GM12878 (cell line): ENCODE results near the gene COL19A1. TPM values are rescaled to one million over a fixed set of nuclear protein-coding genes. Genes with fewer than 3 reads are reported as not detected.
A peak's percentile ranks its signal among the peaks of the same experiment; 100 is the strongest.
"Not testable (repeated sequence)": the region's sequence is repeated elsewhere in the genome, so short reads cannot be mapped to it uniquely, and the experiment has no call there.

Source experiments
- ATAC-seq: fragments of 200-7000 bp; cut with Tn5 transposase; 3 replicates; pipeline ENCODE4 v1.9.1; 2020; ENCODE audit warnings: mild to moderate bottlenecking, moderate library complexity
- BruUV-seq: library from RNA; stranded (reverse); fragments of 400-500 nt; replicated peaks from 2 replicates; lab custom pipeline; 2021; lab: Mats Ljungman, UMichigan
- CTCF ChIA-PET: fragments of 300-600 bp; sonication (Branson Sonifier 250); formaldehyde crosslinking; extraction: SDS; loops from one replicate; lab custom pipeline; 2021; ENCODE audit warnings: inconsistent platforms; lab: Yijun Ruan, JAX
- POLR2A ChIA-PET: fragments of 350-600 bp; formaldehyde crosslinking; extraction: SDS; loops from one replicate; lab custom pipeline; 2021; ENCODE audit warnings: inconsistent platforms; lab: Charles Lee
- RAD21 ChIA-PET: fragments of 300-600 bp; sonication (Branson Sonifier 250); formaldehyde crosslinking; loops from one replicate; lab custom pipeline; 2023; ENCODE audit warnings: antibody characterized with exemption; ENCODE audit not compliant: unreplicated experiment; lab: Charles Lee
- SMC1A ChIA-PET: fragments of 300-600 bp; sonication (Branson Sonifier 250); formaldehyde crosslinking; loops from one replicate; lab custom pipeline; 2023; ENCODE audit not compliant: unreplicated experiment, uncharacterized antibody; lab: Charles Lee
- DNase-seq: peaks from one replicate; pipeline ENCODE4 v3.0.0-alpha.2; 2011; ENCODE audit warnings: low read depth, low spot score
- FAIRE-seq: peaks from 3 replicates; lab custom pipeline; 2011; peaks lifted over from hg19 to GRCh38; lab: Jason Lieb, UNC
- H2AFZ ChIP-seq: 2 replicates; pipeline ENCODE4 v1.6.0; 2011; ENCODE audit warnings: low read depth, low read length, control low read depth; ENCODE audit not compliant: control insufficient read depth
- H3K27ac ChIP-seq: 2 replicates; pipeline ENCODE4 v1.5.1; 2011; ENCODE audit warnings: control low read depth; ENCODE audit not compliant: control insufficient read depth, insufficient read depth
- H3K27me3 ChIP-seq, 2 experiments: replicated peaks in 1 of 2; 2 replicates each; pipeline versions ENCODE4 v1.6.0 to v1.6.1; 2011; ENCODE audit warnings: low read length in 1 of 2; ENCODE audit not compliant: control insufficient read depth in 2 of 2, insufficient read depth in 2 of 2
- H3K36me3 ChIP-seq, 2 experiments: 2 replicates each; pipeline ENCODE4 v1.5.1; 2011; ENCODE audit warnings: low read length in 1 of 2; ENCODE audit not compliant: control insufficient read depth in 2 of 2, insufficient read depth in 2 of 2
- H3K4me1 ChIP-seq: 2 replicates; pipeline ENCODE4 v1.6.1; 2011; ENCODE audit warnings: mild to moderate bottlenecking, low read length, moderate library complexity, mixed read lengths; ENCODE audit not compliant: control insufficient read depth, insufficient read depth
- H3K4me2 ChIP-seq: 2 replicates; pipeline ENCODE4 v1.6.0; 2011; ENCODE audit warnings: control low read depth; ENCODE audit not compliant: control insufficient read depth, insufficient read depth
- H3K4me3 ChIP-seq: fragments of 200-600 bp; sonication (generic); 2 replicates; pipeline ENCODE4 v1.5.1; 2016
- H3K79me2 ChIP-seq: 2 replicates; pipeline ENCODE4 v1.6.0; 2011; ENCODE audit warnings: low read length; ENCODE audit not compliant: control insufficient read depth, insufficient read depth
- H3K9ac ChIP-seq: 2 replicates; pipeline ENCODE4 v1.8.0; 2011; ENCODE audit warnings: low read length, control low read depth, mixed read lengths; ENCODE audit not compliant: control insufficient read depth, insufficient read depth
- H3K9me3 ChIP-seq: replicated peaks from 3 replicates; pipeline ENCODE4 v1.5.1; 2011; ENCODE audit warnings: mild to moderate bottlenecking, low read length; ENCODE audit not compliant: control insufficient read depth, insufficient read depth
- H4K20me1 ChIP-seq: 2 replicates; pipeline ENCODE4 v1.6.0; 2011; ENCODE audit not compliant: control insufficient read depth, insufficient read depth
- ATF7 ChIP-seq: fragments of 450-650 bp; IDR thresholded peaks from 2 replicates; pipeline ENCODE4 v1.6.1; 2016; ENCODE audit warnings: low read depth, mild to moderate bottlenecking
- BACH1 ChIP-seq: fragments of 450-650 bp; IDR thresholded peaks from 2 replicates; pipeline ENCODE4 v1.6.1; 2017; ENCODE audit warnings: mild to moderate bottlenecking, borderline replicate concordance
- DPF2 ChIP-seq: fragments of 450-650 bp; IDR thresholded peaks from 2 replicates; pipeline ENCODE4 v1.6.1; 2017; ENCODE audit warnings: mild to moderate bottlenecking
- IKZF2 ChIP-seq, 2 experiments: fragments of 450-650 bp; IDR thresholded peaks; 2 replicates each; pipeline ENCODE4 v1.6.1; 2017; ENCODE audit warnings: mild to moderate bottlenecking in 2 of 2, moderate library complexity in 2 of 2
- MTA2 ChIP-seq: fragments of 450-650 bp; IDR thresholded peaks from 2 replicates; pipeline ENCODE4 v1.6.1; 2016; ENCODE audit warnings: low read depth, mild to moderate bottlenecking, moderate library complexity
- NFIC ChIP-seq: IDR thresholded peaks from 2 replicates; pipeline ENCODE4 v1.6.1; 2012; ENCODE audit warnings: low read depth, mild to moderate bottlenecking, inconsistent platforms, low read length, moderate library complexity
- NR2C1 ChIP-seq: fragments of 450-650 bp; IDR thresholded peaks from 2 replicates; pipeline ENCODE4 v1.6.1; 2017; ENCODE audit warnings: antibody characterized with exemption, mild to moderate bottlenecking, moderate library complexity
- NR2F1 ChIP-seq: fragments of 450-650 bp; conservative IDR thresholded peaks from 2 replicates; pipeline ENCODE4 v1.6.1; 2017; ENCODE audit warnings: mild to moderate bottlenecking
- POU2F2 ChIP-seq: IDR thresholded peaks from 3 replicates; pipeline ENCODE4 v1.6.1; 2011; ENCODE audit warnings: low read depth, mild to moderate bottlenecking, low read length, borderline replicate concordance
- RBBP5 ChIP-seq: fragments of 200-600 bp; sonication (generic); conservative IDR thresholded peaks from 2 replicates; pipeline ENCODE4 v1.6.1; 2016
- RUNX3 ChIP-seq: IDR thresholded peaks from 2 replicates; pipeline ENCODE4 v1.6.1; 2012; ENCODE audit warnings: low read length, inconsistent platforms
- STAT3 ChIP-seq: IDR thresholded peaks from 2 replicates; pipeline ENCODE4 v1.6.1; 2011; ENCODE audit warnings: low read depth, low read length, improper control_type of control experiment
- TAF1 ChIP-seq: IDR thresholded peaks from 2 replicates; pipeline ENCODE4 v1.6.1; 2011; ENCODE audit warnings: mild to moderate bottlenecking, low read depth, low read length, borderline replicate concordance
- TARDBP ChIP-seq: IDR thresholded peaks from 2 replicates; pipeline ENCODE4 v1.6.1; 2016; ENCODE audit warnings: borderline replicate concordance
- YY1 ChIP-seq: IDR thresholded peaks from 2 replicates; pipeline ENCODE4 v1.6.1; 2011; ENCODE audit warnings: low read depth, mild to moderate bottlenecking, low read length
- ZNF217 ChIP-seq: fragments of 450-650 bp; IDR thresholded peaks from 2 replicates; pipeline ENCODE4 v1.6.1; 2017; ENCODE audit warnings: antibody characterized with exemption, mild to moderate bottlenecking
- WGBS: methylation state at CpG from one replicate; pipeline ENCODE4 v1.1.6; 2016; ENCODE audit warnings: low lambda C conversion rate; ENCODE audit not compliant: insufficient replicate concordance, insufficient coverage; ENCODE audit errors: missing lambda C conversion rate; 5-methylcytosine and 5-hydroxymethylcytosine counted together
- in situ Hi-C: fragments of 300-500 bp; cut with MboI; formaldehyde crosslinking; loops from 9 replicates; pipeline ENCODE4 v1.14.3; 2018; ENCODE audit warnings: mixed read lengths
- intact Hi-C: fragments of 100-400 bp; cut with micrococcal nuclease; formaldehyde crosslinking; loops from one replicate; pipeline ENCODE4 v1.14.2; 2022; ENCODE audit not compliant: unreplicated experiment
- polyA plus RNA-seq, 11 experiments: library from polyadenylated mRNA; depleted of rRNA in 4 of 11; unstranded in 6 of 11; stranded (reverse) in 5 of 11; fragments of >200 nt; fragmentation: Nextera tagmentation in 4 of 11; fragmentation: Illumina TruSeq in 1 of 11; extraction: Ambion mirVana in 4 of 11; extraction: Trizol in 1 of 11; gene quantifications; 1 replicate in 1 of 11; 2 replicates in 10 of 11; pipeline versions ENCODE4 v1.2.1 to v1.2.3, GENCODE V29; 2011 to 2016; ENCODE audit warnings: inconsistent platforms in 2 of 11, missing spikeins in 2 of 11, low read depth in 1 of 11
- total RNA-seq, 4 experiments: library from RNA; depleted of rRNA in 3 of 4; stranded (reverse); fragments of >200 nt in 3 of 4; fragmentation: Illumina TruSeq in 1 of 4; extraction: Trizol in 1 of 4; gene quantifications; 2 replicates each; pipeline versions ENCODE4 v1.2.1 to v1.2.3, GENCODE V29; 2013 to 2021

The COL19A1 gene
- total and polyA plus RNA-seq, 10 of the 15 experiments (the other 5 are each of a cell fraction or from before 2014, with no cell fraction given): 1.1 to 13.5 (median 4.1) TPM

GRCh38 chr6:69893266-69893665 is 26.9 kb downstream of the COL19A1 start:
- not testable (repeated sequence) for H3K79me2 ChIP-seq

GRCh38 chr6:69894578-69895347 is 28.4 kb downstream of the COL19A1 start:
- H4K20me1 ChIP-seq: no peaks in the 10 kb centered on the region
- peak; percentile 54 for FAIRE-seq
- H3K27ac ChIP-seq: peak overlapping the region; percentile 86
- peaks cover 0 to 4% of the 10 kb centered on the region in 2 experiments; a peak in 2 of 4 replicates for H3K36me3 ChIP-seq
- H3K4me2 ChIP-seq: peak overlapping the region; percentile 74
- ChIA-PET SMC1A (interaction anchor here (0.7 to 2.5 kb wide), 20 partner anchors 9 to 215 kb away, joined by 3 to 29 read pairs (median 4); partner anchors contain the start of genes COL19A1 and LMBRD1), CTCF (interaction anchor here (0.7 to 2.1 kb wide), 12 partner anchors 8 to 214 kb away, joined by 3 to 18 read pairs (median 4); partner anchors contain the start of genes COL19A1 and LMBRD1), RAD21 (interaction anchor here (0.6 to 4.7 kb wide), 13 partner anchors 8 to 416 kb away, joined by 3 to 52 read pairs (median 4); partner anchors contain the start of genes COL19A1 and LMBRD1), POLR2A (interaction anchor here (1.4 to 2.2 kb wide), 4 partner anchors 13 to 98 kb away, joined by 3 to 23 read pairs (median 11); partner anchors contain the start of genes COL19A1 and LMBRD1)
- H3K4me1 ChIP-seq: peaks cover 11% of the 10 kb centered on the region; the same call in 1 of the 2 replicates
- intact Hi-C loops (loop anchor here (1.0 kb wide), 1 partner anchor 28 kb away; the partner anchor contains the start of gene COL19A1), in situ Hi-C loops (no loop called here)
- no peaks in the 10 kb centered on the region for H3K79me2 ChIP-seq
- no peaks in the 10 kb centered on the region for H3K27me3 ChIP-seq
- 0 out of 2 replicates have a peak overlapping the region, but pooled peaks have one; percentile 25 for H3K4me3 ChIP-seq
- WGBS: 12% methylated on average over 8 of the region's 8 CpGs
- peak overlapping the region; percentile 42 for H2AFZ ChIP-seq
- peak overlapping the region; percentile 54; the same call in 1 of the 2 replicates for H3K9ac ChIP-seq
- BruUV-seq: no TSS peak
- peak; percentile 62 for DNase-seq
- peaks cover 4% of the 10 kb centered on the region; the same call in 2 of the 3 replicates for H3K9me3 ChIP-seq
- peak; percentile 91 for ATAC-seq
- no peak for TF ChIP-seq TARDBP
- no peak for TF ChIP-seq RBBP5
- peak; percentile 71 to 72 for TF ChIP-seq IKZF2 (IDR thresholded peaks at IDR 0.05)
- TF ChIP-seq NR2C1: 0 out of 2 replicates have a peak, but pooled peaks have one; percentile 44
- no peak for TF ChIP-seq ATF7
- TF ChIP-seq POU2F2: peak; percentile 94; the same call in 2 of the 3 replicates
- TF ChIP-seq MTA2: peak; percentile 72; the same call in 1 of the 2 replicates
- TF ChIP-seq NFIC: peak; percentile 53
- peak; percentile 66; the same call in 1 of the 2 replicates for TF ChIP-seq NR2F1
- no peak for TF ChIP-seq STAT3
- TF ChIP-seq BACH1: no peak; the same call in 1 of the 2 replicates
- peak; percentile 83 for TF ChIP-seq RUNX3
- TF ChIP-seq ZNF217: no peak
- TF ChIP-seq YY1: 0 out of 2 replicates have a peak, but pooled peaks have one; percentile 8
- TF ChIP-seq TAF1: 0 out of 2 replicates have a peak, but pooled peaks have one; percentile 10
- peak; percentile 46; the same call in 1 of the 2 replicates for TF ChIP-seq DPF2

More at GRCh38 chr6:69893266-69893665, 26.9 kb downstream of the COL19A1 start:
- in situ Hi-C loops, intact Hi-C loops, H3K27ac ChIP-seq, ATAC-seq, FAIRE-seq, H3K4me3 ChIP-seq, H3K9me3 ChIP-seq, H2AFZ ChIP-seq, H3K4me2 ChIP-seq, H4K20me1 ChIP-seq, H3K9ac ChIP-seq, BruUV-seq, DNase-seq, H3K36me3 ChIP-seq, H3K27me3 ChIP-seq: not testable (repeated sequence)
- ChIA-PET CTCF (interaction anchor here (1.5 to 2.1 kb wide), 3 partner anchors 9 to 78 kb away, joined by 5 to 8 read pairs (median 5); no protein-coding TSS in a partner anchor), POLR2A (interaction anchor here (1.2 to 2.7 kb wide), 3 partner anchors 9 to 27 kb away, joined by 3 to 6 read pairs (median 5); partner anchors contain the start of gene COL19A1), SMC1A (interaction anchor here (1.2 to 2.5 kb wide), 4 partner anchors 11 to 28 kb away, joined by 4 to 16 read pairs (median 8); no protein-coding TSS in a partner anchor), RAD21 (interaction anchor here (4.2 to 4.7 kb wide), 2 partner anchors 13 to 27 kb away, joined by 41 to 52 read pairs; partner anchors contain the start of gene COL19A1)
- peaks cover 11% of the 10 kb centered on the region; the same call in 1 of the 2 replicates for H3K4me1 ChIP-seq
